Skin of body (tissue), 2 donors: Measurements from ENCODE around the gene MTMR11. TPM values are rescaled to one million over a fixed set of nuclear protein-coding genes. Genes with fewer than 3 reads are reported as not detected.
"Not testable (repeated sequence)": the region's sequence is repeated elsewhere in the genome, so short reads cannot be mapped to it uniquely, and the experiment has no call there.

Experiments
- DNase-seq: peaks from one replicate; lab custom pipeline; 2025; lab: John Stamatoyannopoulos, UW
- total RNA-seq: library from RNA; depleted of rRNA; stranded (reverse); fragments of >200 nt; gene quantifications from one replicate; pipeline ENCODE4 v1.2.3, GENCODE V29; 2014

The MTMR11 gene
- total RNA-seq, 1 donor from 2014 or later: 8.7 TPM

- DNase-seq: peak; percentile 89
These were observed 37.0 kb downstream of the MTMR11 start, which contains the start of gene BOLA1 for GRCh38 chr1:149899460-149900284. BOLA1 (plus strand) TSS chr1:149899568; CDS start chr1:149900060, 492 bp downstream.

- DNase-seq: no peak
These were observed 40.1 kb downstream of the MTMR11 start for GRCh38 chr1:149896575-149896974.

- no peak for DNase-seq
These were observed 47.7 kb downstream of the MTMR11 start for GRCh38 chr1:149888999-149889289.

- DNase-seq: peak; percentile 95
These were observed 48.3 kb downstream of the MTMR11 start for GRCh38 chr1:149888247-149888998.

- DNase-seq: peak; percentile 99
These were observed 49.0 kb downstream of the MTMR11 start for GRCh38 chr1:149887456-149888246.

- DNase-seq: not testable (repeated sequence)
These were observed 49.6 kb downstream of the MTMR11 start for GRCh38 chr1:149887196-149887455.

GRCh38 chr1:149886396-149887195, 50.1 kb downstream of the MTMR11 start:
- peak; percentile 99 for DNase-seq

GRCh38 chr1:149886121-149886395, 50.6 kb downstream of the MTMR11 start:
- DNase-seq: not testable (repeated sequence)

- DNase-seq: peak; percentile 95
These were observed 51.1 kb downstream of the MTMR11 start for GRCh38 chr1:149885339-149886120.

GRCh38 chr1:149884433-149885338, 52.0 kb downstream of the MTMR11 start:
- DNase-seq: peak; percentile 73

GRCh38 chr1:149883598-149884247, 53.0 kb downstream of the MTMR11 start:
- DNase-seq: no peak

GRCh38 chr1:149881876-149882275, 54.8 kb downstream of the MTMR11 start:
- DNase-seq: no peak

GRCh38 chr1:149879556-149879955, 57.1 kb downstream of the MTMR11 start:
- DNase-seq: no peak

Other genes starting within 250 kb of the MTMR11 start
- gene FCGR1A, start 154.2 kb downstream of the MTMR11 start, total RNA-seq: 3.3 TPM
- 10.9 TPM for gene BOLA1, start 37.3 kb downstream of the MTMR11 start, total RNA-seq
- 1.1 TPM for gene SV2A, start 19.0 kb downstream of the MTMR11 start, total RNA-seq
- gene SF3B4, start 9.1 kb downstream of the MTMR11 start, total RNA-seq: 12.2 TPM
- 12.8 TPM for gene OTUD7B, start 73.8 kb upstream of the MTMR11 start, total RNA-seq
- gene VPS45, start 130.9 kb upstream of the MTMR11 start, total RNA-seq: 59.3 TPM
- gene PLEKHO1, start 213.0 kb upstream of the MTMR11 start, total RNA-seq: 23.2 TPM